Subcutaneous adipose tissue (tissue), 4 donors: ENCODE data around the gene GGACT. TPM values are rescaled to one million over a fixed set of nuclear protein-coding genes. Genes with fewer than 3 reads are reported as not detected.

ENCODE experiments used
- CTCF ChIP-seq: fragments of 450-650 bp; IDR thresholded peaks from one replicate; pipeline ENCODE4 v1.5.1; 2016; ENCODE audit warnings: low read depth, mild to moderate bottlenecking, control low read depth, antibody characterized with exemption, moderate library complexity
- total RNA-seq, 4 donors: library from RNA; depleted of rRNA; stranded (reverse); fragments of >200 nt; gene quantifications; one replicate each; pipeline ENCODE4 v1.1.0, GENCODE V29; 2016

The GGACT gene
- total RNA-seq, 4 donors from 2014 or later: 2.6 to 10.5 (median 4.2) TPM

GRCh38 chr13:100517135-100517534 is 71.5 kb downstream of the GGACT start:
- TF ChIP-seq CTCF: no peak

GRCh38 chr13:100515410-100515800 is 73.2 kb downstream of the GGACT start:
- TF ChIP-seq CTCF: no peak

GRCh38 chr13:100514788-100515409 is 73.7 kb downstream of the GGACT start:
- no peak for TF ChIP-seq CTCF

- no peak for TF ChIP-seq CTCF
Observed at GRCh38 chr13:100513987-100514670, 74.5 kb downstream of the GGACT start.

- no peak for TF ChIP-seq CTCF
Observed at GRCh38 chr13:100513171-100513570, 75.4 kb downstream of the GGACT start.

- TF ChIP-seq CTCF: no peak
Observed at GRCh38 chr13:100512422-100512821, 76.2 kb downstream of the GGACT start.

GRCh38 chr13:100511466-100511865 is 77.1 kb downstream of the GGACT start:
- no peak for TF ChIP-seq CTCF
